Amygdala (tissue), 56 donors: ENCODE measurements around the gene PRKCE.
A peak's percentile ranks its signal among the peaks of the same experiment; 100 is the strongest.
"Not testable (repeated sequence)": the region's sequence is repeated elsewhere in the genome, so short reads cannot be mapped to it uniquely, and the experiment has no call there.

Experiments used
- DNase-seq, 56 donors: peaks; one replicate each; lab custom pipeline; 2025; lab: John Stamatoyannopoulos, UW

Gene PRKCE

GRCh38 chr2:45849491-45850283 lies 198.2 kb downstream of the PRKCE start:
- no peak for DNase-seq

- DNase-seq = no peak
Measured at GRCh38 chr2:45850558-45850957, 199.1 kb downstream of the PRKCE start.

GRCh38 chr2:45851111-45851510 lies 199.6 kb downstream of the PRKCE start:
- no peak for DNase-seq

- DNase-seq = no peak
Measured at GRCh38 chr2:45851576-45852304, 200.3 kb downstream of the PRKCE start.

- no peak for DNase-seq
Measured at GRCh38 chr2:45852450-45853150, 201.1 kb downstream of the PRKCE start.

- no peak for DNase-seq
Measured at GRCh38 chr2:45855374-45855773, 203.9 kb downstream of the PRKCE start.

GRCh38 chr2:45856391-45857274 lies 205.2 kb downstream of the PRKCE start:
- no peak for DNase-seq

- no peak for DNase-seq
Measured at GRCh38 chr2:45857275-45857609, 205.8 kb downstream of the PRKCE start.

GRCh38 chr2:45857867-45858520 lies 206.5 kb downstream of the PRKCE start:
- no peak for DNase-seq

GRCh38 chr2:45858872-45859271 lies 207.4 kb downstream of the PRKCE start:
- DNase-seq = not testable (repeated sequence)

GRCh38 chr2:45859682-45860081 lies 208.2 kb downstream of the PRKCE start:
- no peak for DNase-seq

- DNase-seq = peak in 51 of 56 donors; percentile 11 to 93 (median 55)
Measured at GRCh38 chr2:45860136-45861121, 209.0 kb downstream of the PRKCE start.

GRCh38 chr2:45862843-45863242 lies 211.4 kb downstream of the PRKCE start:
- DNase-seq = no peak

- no peak for DNase-seq
Measured at GRCh38 chr2:45864121-45864520, 212.6 kb downstream of the PRKCE start.

- DNase-seq = no peak
Measured at GRCh38 chr2:45867349-45867748, 215.9 kb downstream of the PRKCE start.

GRCh38 chr2:45867800-45868199 lies 216.3 kb downstream of the PRKCE start:
- no peak for DNase-seq

- no peak for DNase-seq
Measured at GRCh38 chr2:45869165-45869501, 217.7 kb downstream of the PRKCE start.

GRCh38 chr2:45871025-45871424 lies 219.6 kb downstream of the PRKCE start:
- DNase-seq = no peak

GRCh38 chr2:45871541-45871940 lies 220.1 kb downstream of the PRKCE start:
- DNase-seq = no peak
